Vagina (tissue), 2 donors: Measurements from ENCODE around the gene TMEM273.

ENCODE experiments used
- CTCF ChIP-seq, 3 experiments: fragments of 450-650 bp in 2 of 3; fragments of 200-600 bp in 1 of 3; sonication (generic) in 1 of 3; IDR thresholded peaks; one replicate each; pipeline ENCODE4 v1.5.1; 2017 to 2019; ENCODE audit warnings: antibody characterized with exemption in 3 of 3, mild to moderate bottlenecking in 2 of 3, moderate library complexity in 2 of 3
- POLR2A ChIP-seq, 2 donors: fragments of 450-650 bp; IDR thresholded peaks; one replicate each; pipeline ENCODE4 v1.6.1; 2017; ENCODE audit warnings: antibody characterized with exemption in 2 of 2, mild to moderate bottlenecking in 2 of 2, moderate library complexity in 2 of 2

GRCh38 chr10:49225218-49225876, 37.2 kb upstream of the TMEM273 start:
- TF ChIP-seq POLR2A (IDR thresholded peaks at IDR 0.05) (no peak), CTCF (IDR thresholded peaks at IDR 0.05) (no peak)
